NCI-H128 (cell line): ENCODE results near the gene ATF5.

ENCODE experiments used
- DNase-seq: peaks from one replicate; lab custom pipeline; 2025; ENCODE audit not compliant: unreplicated experiment; lab: John Stamatoyannopoulos, UW

The ATF5 gene, protein sequence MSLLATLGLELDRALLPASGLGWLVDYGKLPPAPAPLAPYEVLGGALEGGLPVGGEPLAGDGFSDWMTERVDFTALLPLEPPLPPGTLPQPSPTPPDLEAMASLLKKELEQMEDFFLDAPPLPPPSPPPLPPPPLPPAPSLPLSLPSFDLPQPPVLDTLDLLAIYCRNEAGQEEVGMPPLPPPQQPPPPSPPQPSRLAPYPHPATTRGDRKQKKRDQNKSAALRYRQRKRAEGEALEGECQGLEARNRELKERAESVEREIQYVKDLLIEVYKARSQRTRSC

DNA sequence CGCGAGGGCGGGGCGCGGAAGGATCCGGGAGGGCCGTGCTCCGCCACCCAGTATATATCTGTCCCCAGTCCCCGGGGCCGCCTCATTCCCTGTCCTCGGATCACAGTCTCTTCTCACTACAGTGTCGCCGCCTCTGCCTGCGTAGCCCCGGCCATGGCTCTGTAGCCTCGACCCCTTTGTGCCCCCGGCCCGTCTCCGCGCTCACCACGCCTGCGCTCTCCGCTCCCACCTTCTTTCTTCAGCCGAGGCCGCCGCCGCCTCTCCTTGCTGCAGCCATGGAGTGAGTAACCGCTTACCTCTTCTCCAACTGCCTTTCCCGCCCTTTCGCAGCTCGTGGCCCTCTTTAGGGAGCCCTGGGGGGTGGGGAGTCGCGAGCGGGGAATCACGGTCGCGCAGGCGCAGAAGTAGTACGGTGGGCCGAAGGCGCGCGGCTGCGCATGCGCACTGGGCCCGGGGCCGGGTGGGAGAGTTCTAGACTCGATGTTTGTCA is at the start of gene ATF5, which contains the start of gene NUP62:
Gene ATF5 (plus strand): TSS at position 85 of the 490 bp plus-strand sequence. CDS start 1,646 bp downstream, outside the sequence.
Gene NUP62 (minus strand): TSS at position 384 of the 490 bp plus-strand sequence. CDS start 19,697 bp downstream, outside the sequence.
- peak; percentile 67 for DNase-seq

DNA sequence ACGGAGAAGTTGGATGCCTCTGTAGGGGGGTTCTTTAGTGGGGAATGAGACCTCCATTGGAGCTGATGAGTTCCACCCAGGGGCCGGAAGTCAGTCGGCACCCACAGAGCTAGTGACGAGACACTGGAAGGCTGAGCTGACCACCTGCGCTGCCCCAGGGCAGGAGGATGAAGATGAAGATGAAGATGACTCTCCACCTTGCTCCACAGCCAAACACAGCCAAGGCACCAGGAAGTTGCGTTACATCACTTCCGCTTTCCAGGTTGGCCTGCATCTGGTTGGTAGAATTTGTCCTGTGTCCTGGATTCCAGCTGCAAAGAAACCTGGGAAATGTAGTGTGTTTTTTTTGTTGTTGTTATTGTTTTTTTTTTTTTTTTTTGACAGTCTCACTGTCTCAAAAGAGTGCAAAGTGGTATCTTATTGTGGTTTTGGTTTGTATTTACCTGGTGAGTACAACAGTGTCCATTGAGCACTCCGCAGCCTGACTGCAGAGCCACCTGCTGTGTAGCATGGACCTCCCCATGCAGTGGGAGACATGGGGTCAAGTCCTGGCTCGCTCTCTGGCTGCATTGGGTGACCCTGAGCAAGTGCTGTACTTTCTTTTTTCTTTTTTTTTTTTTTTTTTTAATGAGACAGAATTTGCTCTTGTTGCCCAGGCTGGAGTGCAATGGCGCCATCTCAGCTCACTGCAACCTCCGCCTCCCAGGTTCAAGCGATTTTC is 49.6 kb upstream of the ATF5 start:
- DNase-seq = no peak

DNA sequence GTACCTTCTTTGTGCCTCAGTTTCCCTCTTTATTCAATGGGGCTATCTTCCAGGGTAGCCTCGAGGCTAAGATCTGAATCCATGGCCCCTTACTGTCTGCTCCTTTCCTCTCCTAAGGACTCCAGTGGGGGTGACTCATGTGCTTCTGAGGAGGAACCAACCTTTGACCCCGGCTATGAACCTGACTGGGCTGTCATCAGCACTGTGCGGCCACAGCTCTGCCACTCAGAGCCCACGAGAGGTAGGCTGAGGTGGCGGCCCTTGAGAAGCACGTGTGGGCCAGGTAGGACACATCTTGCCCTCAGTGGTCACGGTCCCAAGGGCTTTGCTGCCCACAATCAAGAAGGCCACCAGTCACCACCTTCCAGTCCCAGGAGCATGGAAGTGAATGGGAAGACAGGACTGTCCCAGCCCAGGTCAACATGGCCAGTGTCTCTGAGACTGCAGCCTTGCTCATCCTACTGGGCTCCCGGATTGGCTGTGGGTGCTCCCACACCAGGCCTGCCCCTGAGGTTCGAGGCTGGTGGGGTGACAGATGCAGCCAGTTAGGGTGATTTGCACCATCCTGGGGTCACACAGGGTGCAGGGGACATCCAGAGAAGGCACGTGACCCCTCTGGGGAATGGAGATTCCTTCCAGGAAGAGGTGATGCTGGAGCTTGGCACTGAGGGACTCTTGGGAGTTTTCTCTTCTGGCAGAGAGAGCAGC is 48.7 kb upstream of the ATF5 start:
- no peak for DNase-seq

DNA sequence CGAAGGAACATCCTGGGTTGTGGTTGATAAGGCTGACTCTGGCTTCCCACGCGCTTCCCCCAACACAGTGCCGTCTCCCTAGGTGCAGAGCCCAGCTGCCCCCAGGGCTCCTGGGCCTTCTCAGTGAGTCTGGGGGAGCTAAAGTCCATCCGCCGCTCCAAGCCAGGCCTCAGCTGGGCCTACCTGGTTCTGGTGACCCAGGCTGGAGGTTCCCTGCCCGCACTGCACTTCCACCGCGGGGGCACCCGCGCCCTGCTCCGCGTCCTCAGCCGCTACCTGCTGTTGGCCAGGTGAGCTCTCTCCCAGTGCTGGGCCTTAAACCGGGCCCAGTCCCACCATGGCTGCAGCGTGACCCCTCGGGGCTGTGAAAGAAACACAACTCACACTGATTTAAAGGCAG is 47.8 kb upstream of the ATF5 start:
- no peak for DNase-seq

DNA sequence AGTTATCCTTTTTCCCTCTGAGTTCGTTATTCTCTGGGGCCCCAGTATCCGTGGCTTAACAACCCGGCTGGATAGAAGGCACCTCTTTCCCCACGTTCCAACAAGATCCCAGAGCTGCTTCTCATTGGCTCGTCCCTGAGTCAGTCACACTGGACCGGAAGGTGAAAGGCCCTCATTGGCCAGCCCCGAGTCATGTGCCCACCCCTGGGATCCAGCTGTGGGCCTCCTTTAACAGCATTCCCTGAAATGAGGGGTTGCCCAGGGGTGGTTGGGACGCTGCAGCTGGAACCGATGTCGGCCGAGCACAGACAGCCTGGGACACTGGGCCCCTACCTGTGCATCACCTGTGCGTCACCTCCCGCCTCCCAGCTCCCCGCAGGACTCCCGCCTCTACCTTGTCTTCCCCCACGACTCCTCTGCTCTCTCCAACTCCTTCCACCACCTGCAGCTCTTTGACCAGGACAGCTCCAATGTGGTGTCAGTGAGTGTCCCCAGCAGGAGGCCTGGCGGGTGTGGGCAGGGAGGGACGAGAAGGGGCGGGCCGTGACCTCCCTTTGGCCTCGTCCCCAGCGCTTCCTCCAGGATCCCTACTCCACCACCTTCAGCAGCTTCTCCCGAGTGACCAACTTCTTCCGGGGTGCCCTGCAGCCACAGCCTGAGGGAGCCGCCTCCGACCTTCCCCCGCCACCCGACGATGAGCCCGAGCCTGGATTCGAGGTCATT is 47.2 kb upstream of the ATF5 start:
- no peak for DNase-seq

DNA sequence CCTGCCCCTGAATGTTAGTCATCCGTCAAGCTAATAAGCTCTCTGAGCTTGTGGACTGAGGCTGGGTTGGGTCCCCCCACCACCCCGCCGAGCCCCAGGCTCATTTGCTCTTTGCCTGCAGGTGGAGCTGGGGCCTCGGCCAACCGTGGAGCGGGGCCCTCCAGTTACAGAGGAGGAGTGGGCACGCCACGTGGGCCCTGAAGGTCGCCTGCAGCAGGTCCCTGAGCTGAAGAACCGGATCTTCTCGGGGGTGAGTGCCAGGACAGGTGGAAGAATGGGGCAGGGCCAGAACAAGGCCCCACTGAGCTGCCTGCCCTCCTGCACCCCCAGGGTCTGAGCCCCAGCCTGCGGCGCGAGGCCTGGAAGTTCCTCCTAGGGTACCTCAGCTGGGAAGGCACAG is 46.4 kb upstream of the ATF5 start:
- no peak for DNase-seq

DNA sequence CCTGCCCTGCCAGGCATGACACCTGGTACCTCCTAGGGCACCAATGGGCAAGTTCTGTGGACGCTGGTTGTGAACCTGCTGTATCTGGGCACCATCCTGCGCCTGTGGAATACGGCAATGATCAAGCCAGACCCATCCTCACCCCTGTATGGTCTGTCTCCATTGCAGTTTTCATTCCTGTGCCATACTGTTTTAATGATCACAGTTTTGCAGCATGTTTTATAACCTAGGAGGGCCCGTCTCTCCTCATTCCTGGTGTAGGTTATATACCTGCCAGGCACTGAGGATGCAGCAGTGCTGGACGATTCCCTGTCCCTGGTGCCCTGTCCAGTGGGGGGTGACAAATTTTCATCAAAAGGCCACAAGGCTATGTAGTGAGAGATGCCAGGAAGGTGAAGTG is 45.9 kb upstream of the ATF5 start:
- DNase-seq = no peak

DNA sequence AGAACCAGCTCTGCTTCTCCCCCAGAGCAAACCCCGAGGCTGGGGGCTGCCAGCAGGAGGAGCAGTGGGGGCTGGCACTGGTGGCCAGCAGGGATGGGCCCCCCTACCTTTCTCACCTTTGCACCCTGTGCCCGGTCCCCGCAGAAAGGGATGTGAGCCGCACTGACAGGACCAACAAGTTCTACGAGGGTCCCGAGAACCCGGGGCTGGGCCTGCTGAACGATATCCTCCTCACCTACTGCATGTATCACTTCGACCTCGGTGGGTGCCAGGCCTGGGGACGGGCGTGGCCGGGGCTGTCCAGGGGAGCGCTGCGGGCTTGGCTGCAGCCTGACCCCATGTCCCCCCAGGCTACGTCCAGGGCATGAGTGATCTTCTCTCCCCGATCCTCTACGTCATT is 44.9 kb upstream of the ATF5 start:
- no peak for DNase-seq

DNA sequence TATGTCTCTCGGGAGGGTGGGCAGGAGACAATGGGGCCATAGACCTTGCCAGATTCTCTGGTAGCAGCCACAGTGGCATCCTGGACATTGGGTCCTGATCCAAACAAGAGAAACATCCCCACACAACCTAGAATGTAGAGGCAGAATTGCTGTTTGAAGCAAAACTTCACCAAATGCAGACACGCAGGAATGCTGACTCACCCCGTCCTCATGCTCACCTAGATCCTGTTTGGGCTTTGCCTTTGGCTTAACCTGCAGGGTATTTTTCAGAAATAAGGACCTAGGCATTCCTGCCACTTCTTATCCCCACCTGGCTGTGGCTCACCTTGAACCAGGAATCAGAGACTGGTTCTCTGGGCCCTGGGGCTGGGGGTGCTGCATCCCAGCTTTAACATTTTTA is 44.2 kb upstream of the ATF5 start:
- no peak for DNase-seq

DNA sequence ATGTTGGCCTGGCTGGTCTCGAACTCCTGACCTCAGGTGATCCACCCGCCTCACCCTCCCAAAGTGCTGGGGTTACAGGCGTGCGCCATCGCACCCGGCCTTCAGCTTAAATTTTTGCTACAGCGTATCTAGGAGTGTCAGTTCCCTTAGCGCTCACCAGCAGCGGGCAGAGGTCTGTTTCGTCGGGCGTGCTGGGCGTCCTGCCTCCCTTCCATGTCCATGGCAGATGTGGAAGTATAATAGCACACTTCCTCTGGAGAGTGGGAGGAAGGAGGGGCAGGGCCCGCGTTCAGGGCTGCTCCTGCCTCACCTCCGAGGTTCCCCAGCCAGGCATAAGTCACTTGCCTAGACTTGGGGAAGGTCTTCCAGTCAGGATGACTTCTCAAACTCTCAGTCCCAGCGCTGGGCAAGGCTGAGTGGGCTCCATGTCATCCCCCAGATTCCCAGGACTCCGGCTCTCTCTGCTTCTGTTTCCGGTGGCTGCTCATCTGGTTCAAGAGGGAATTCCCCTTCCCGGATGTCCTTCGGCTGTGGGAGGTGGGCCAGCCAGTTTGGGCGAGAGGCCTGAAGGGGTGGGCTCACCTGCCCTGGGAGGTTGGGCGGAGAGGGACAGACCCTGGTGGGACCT is 41.9 kb upstream of the ATF5 start:
- no peak for DNase-seq

DNA sequence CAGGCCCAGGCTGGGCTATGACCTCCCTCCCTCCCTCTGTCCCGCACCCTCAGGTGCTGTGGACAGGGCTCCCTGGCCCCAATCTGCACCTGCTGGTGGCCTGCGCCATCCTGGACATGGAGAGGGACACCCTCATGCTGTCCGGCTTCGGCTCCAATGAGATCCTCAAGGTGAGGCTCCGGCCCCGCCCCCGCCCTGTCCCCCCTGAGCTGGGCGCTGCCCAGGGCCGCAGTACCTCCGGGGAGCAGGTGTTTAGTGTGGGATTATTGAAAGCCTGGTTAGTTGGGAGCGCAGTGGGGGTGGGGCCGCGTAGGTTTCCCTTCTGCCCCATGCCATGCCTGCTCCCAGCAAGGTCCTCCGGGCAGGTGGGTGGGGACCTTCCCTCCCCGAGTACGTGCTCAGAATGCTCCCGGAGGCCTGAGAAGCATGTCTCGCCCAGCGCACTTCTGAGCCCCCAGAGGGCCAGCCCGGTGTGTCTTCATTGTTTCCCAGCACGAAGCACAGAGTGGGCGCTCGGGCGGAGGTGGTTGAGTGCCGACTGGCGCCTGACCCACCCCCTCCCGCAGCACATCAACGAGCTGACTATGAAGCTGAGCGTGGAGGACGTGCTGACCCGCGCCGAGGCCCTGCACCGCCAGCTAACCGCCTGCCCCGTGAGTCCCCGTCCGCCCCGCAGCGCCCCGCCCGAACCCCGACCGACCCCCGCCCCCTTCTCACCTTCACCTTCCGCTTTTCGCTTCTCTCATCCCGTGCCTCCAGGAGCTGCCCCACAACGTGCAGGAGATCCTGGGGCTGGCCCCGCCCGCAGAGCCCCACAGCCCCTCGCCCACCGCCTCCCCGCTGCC is 41.1 kb upstream of the ATF5 start:
- peak; percentile 70 for DNase-seq

DNA sequence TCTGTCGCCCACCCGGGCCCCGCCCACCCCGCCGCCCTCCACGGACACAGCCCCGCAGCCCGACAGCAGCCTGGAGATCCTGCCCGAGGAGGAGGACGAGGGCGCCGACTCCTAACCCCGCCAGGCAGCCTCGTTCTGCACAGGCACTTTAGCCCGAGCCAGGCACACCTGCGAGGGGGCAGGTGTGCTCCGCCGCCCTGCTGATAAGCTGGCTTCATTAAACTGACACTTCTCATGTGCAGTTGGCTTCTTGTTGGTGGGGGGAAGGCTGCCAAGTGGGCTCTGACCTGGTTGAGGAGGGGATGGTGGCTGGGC is 40.5 kb upstream of the ATF5 start:
- peak; percentile 50 for DNase-seq

DNA sequence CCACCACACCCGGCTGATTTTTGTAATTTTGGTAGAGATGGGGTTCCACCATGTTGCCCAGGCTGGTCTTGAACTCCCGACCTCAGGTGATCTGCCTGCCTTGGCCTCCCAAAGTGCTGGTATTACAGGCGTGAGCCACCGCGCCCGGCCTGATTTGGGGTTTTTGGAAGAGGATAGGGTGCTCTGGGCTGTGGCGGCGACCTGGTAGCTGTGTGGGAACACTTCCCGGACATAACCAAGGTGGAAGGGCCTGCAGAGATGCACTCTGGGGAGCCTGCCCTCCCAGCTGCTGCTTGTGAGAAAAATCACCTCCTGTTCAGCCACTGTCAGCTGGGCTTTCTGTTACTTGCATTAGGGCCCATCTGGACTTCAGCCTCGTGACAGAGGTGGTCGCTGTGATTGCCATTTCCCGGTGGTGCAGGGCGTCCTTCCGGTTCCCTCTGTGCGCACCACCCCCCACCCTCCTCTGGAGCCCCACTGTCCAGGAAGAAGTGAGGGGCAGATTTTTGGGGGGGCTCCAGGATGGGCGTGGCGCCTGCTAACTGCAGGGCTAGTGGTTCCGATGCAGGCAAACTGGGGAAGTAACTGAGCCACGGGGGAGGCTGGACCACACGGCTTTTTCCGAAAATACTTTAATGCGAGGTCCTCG is 39.8 kb upstream of the ATF5 start:
- DNase-seq = no peak

DNA sequence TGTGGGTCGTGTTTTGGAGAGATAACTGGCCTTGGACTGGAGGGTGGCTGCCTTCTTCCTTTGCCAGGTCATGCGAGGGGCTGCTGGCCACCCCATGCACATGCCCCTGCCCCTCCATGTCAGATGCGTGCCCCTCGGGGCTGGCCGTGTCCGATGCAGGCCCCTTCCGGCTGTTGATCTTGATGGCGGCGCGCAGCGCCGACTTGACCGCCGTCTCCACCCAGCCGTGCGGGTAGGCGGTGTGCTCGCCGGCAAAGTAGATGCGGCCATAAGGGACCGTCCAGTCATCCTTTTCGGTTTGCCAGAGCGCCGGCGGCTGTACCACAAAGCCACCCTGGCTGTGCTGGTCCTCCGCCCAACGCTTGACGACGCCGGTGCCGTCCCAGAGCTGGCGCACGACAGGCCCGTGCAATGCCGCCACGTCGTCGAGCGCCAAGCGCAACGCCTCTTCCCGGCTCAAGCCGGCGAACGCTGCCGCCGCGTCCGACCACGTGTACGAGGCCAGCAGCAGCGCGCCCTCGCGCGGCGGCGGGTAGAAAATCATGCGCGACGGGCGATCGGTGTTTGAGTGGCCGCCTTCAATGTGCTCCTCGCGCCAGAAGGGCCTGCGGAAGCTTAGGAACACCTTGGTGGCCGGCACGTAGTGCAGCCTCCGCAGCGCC is 39.2 kb upstream of the ATF5 start:
- no peak for DNase-seq

DNA sequence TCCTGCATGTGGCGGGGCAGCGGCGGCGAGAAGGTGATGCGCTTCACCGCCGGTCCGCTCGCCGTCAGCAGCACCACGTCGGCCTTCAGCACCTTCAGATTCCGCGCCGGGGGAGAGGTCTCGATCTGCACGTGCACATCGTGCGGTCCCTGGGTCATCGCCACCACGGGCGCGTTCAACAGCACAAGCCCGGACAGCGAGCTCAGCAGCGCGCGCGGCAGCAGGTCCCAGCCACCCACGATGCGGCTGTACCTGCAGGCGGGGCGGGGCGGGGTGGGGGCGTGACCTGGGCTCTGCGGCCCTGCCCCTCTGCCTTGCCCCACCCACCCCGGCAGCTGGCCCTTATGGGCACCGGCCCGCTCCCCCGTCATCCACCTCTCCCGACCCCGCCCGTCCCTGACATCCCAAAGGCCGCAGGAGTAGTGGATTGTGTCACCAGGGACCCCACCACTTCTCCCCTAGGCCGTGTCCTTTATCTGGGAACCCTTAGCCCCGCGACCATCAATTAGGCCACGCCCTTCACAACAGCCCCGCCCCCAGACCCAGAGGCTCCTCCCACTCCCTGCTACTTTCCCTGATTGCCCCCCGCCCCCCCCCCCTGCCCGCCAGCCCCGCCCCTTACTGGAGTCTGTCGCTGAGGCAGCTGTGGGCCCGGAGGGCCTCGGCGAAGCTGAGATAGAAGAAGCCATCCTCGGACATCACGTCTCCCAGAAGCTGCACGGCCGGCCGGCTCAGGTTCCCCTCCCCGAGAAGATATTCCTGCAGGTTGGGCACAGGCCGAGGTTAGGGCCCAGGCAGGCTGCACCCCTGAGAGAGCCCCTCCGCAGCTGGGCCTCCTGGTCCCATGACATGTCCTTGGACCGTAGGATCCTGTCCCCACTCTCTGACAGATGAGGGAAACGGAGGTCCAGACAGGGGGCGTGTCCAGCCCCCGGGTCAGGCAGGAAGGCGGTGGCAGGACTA is 38.4 kb upstream of the ATF5 start:
- DNase-seq = no peak

DNA sequence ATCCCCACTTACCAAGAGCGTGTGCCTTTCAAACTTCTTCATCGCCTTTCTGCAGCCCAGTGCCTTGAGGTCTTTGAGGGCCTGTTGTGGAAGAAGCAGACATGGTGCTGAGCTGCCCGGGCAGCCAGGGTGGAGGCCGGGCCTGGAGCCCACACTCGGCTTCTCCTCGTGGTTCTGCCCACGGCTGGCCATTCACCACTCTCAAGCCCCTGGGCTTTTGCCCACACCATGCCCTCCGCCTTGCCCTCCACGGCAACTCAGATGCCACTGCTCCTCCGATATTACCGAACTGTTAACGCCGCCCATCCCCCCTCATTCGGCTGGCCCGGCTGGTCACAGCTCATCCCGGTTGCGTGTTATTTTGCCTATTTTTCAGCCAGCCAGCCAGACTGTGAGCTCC is 37.6 kb upstream of the ATF5 start:
- DNase-seq = no peak

DNA sequence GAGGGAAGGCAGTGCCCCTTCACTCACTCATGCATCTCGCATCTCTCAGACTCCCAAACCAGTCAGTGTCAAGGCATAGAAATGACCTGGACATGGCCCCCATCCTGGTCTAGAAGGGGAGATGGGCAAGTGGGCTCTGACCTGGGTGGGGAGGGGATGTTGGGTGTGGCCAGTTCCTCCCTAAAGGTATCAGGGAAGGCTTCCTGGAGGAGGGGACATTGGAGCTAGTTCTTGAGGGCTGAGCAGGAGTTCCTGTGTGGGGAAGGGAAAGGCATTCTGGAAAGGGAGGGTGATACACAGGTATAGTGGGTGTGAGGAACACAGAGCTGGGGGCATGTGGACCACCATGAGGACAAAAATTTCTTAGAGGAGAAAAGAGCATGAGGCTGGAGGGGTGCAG is 36.3 kb upstream of the ATF5 start:
- DNase-seq = no peak
